ENCODE measurements around the gene NIN.

DNA sequence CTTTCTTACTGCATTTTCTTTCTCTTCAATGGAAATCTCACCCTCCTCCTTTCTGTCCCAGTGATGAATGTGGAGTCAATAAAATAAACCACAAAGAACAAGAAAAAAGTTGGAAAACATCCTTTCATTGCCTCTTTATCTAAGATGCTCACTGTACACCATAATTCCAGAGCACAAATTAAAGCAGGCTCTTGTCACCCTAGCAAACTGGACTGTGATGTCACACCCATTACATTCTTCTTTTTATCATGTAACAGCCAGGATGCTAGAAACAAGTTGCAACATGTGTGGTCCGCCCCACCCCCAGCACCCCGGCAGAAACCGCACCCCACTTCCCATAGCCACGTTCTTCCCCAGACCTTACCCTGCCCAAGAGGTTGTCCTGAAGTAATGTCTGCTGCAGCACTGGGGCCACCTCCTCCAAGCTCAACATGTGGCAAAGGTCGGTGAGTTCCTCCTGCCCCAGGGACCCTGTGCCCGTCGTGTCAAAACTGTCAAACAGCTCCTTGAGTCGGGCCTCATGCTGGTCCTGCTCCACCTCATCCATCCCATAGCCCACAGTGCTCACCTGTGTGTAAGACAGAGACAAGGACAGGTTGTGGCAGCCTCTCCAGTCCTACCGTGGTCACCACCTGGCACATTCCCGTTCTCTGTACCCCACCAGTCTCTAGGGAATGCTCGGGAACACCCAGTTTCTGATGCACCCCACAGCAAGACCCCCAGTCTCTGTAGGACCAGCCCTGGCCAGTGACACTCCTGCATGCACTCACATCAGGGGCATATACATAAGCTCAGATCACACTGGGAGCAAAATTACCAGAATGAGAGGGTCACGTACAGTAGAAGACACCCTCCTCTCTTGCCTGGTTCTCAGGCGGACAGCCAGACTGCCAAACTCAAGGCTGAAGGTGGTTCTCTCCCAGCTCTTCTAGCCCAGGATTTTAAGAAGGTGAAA lies 9.2 kb downstream of the NIN start:
- no peak for TF ChIP-seq EZH2 (IDR thresholded peaks at IDR 0.05; ENCODE audit: low read length, missing control alignments)
- TF ChIP-seq, protein P1, sequence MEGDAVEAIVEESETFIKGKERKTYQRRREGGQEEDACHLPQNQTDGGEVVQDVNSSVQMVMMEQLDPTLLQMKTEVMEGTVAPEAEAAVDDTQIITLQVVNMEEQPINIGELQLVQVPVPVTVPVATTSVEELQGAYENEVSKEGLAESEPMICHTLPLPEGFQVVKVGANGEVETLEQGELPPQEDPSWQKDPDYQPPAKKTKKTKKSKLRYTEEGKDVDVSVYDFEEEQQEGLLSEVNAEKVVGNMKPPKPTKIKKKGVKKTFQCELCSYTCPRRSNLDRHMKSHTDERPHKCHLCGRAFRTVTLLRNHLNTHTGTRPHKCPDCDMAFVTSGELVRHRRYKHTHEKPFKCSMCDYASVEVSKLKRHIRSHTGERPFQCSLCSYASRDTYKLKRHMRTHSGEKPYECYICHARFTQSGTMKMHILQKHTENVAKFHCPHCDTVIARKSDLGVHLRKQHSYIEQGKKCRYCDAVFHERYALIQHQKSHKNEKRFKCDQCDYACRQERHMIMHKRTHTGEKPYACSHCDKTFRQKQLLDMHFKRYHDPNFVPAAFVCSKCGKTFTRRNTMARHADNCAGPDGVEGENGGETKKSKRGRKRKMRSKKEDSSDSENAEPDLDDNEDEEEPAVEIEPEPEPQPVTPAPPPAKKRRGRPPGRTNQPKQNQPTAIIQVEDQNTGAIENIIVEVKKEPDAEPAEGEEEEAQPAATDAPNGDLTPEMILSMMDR (conservative IDR thresholded peaks at IDR 0.05 in 1 of 2, IDR thresholded peaks at IDR 0.05 in 1 of 2; ENCODE audit: low read depth in 1 of 2, low read length in 2 of 2): no peak
